Stimulated activated CD4-positive, alpha-beta T cell treated with anti-CD3 and anti-CD28 coated beads, Interleukin-1b, Interleukin-23, amount 100 ng/mL, for 4 hours (primary cell): Measurements from ENCODE around the gene TTBK1.

Experiments used
- DNase-seq, 2 donors: peaks; one replicate each; pipeline ENCODE4 v3.0.0-alpha.2; 2020; ENCODE audit warnings: low read depth in 2 of 2

The TTBK1 gene

GRCh38 chr6:43304882-43305281, 61.6 kb downstream of the TTBK1 start:
- no peak for DNase-seq

- DNase-seq: no peak
Measured at GRCh38 chr6:43306086-43306485, 62.8 kb downstream of the TTBK1 start.

GRCh38 chr6:43307451-43308100, 64.3 kb downstream of the TTBK1 start:
- no peak for DNase-seq

- peak; percentile 34 to 48 for DNase-seq
Measured at GRCh38 chr6:43308101-43308989, 65.1 kb downstream of the TTBK1 start, which contains the start of gene CRIP3. TSS of gene CRIP3 (minus strand) at chr6:43308826. CDS start at chr6:43308792, 34 bp downstream.

GRCh38 chr6:43308990-43309477, 65.8 kb downstream of the TTBK1 start:
- no peak for DNase-seq

- no peak for DNase-seq
Measured at GRCh38 chr6:43310134-43310533, 66.9 kb downstream of the TTBK1 start.

GRCh38 chr6:43310624-43311023, 67.3 kb downstream of the TTBK1 start:
- DNase-seq: no peak

GRCh38 chr6:43311666-43312065, 68.4 kb downstream of the TTBK1 start:
- DNase-seq: no peak

GRCh38 chr6:43313813-43314212, 70.5 kb downstream of the TTBK1 start:
- DNase-seq: no peak

GRCh38 chr6:43318011-43318410, 74.7 kb downstream of the TTBK1 start:
- DNase-seq: no peak

GRCh38 chr6:43325876-43326275, 82.6 kb downstream of the TTBK1 start:
- DNase-seq: no peak

- no peak for DNase-seq
Measured at GRCh38 chr6:43328528-43328927, 85.2 kb downstream of the TTBK1 start.

GRCh38 chr6:43331470-43331869, 88.2 kb downstream of the TTBK1 start:
- DNase-seq: no peak

GRCh38 chr6:43331891-43332290, 88.6 kb downstream of the TTBK1 start:
- DNase-seq: no peak

- no peak for DNase-seq
Measured at GRCh38 chr6:43334466-43335095, 91.3 kb downstream of the TTBK1 start.

- DNase-seq: no peak
Measured at GRCh38 chr6:43335469-43335868, 92.2 kb downstream of the TTBK1 start.

GRCh38 chr6:43336382-43336781, 93.1 kb downstream of the TTBK1 start:
- no peak for DNase-seq
